Choroid plexus epithelial cell (primary cell): Measurements from ENCODE around the gene PDF.

ENCODE experiments used
- DNase-seq: peaks from one replicate; pipeline ENCODE4 v3.0.0-alpha.2; 2010; ENCODE audit warnings: low read depth
- H3K4me3 ChIP-seq: 2 replicates; pipeline ENCODE4 v1.5.1; 2011; ENCODE audit warnings: low read depth, mild to moderate bottlenecking, control low read depth, low read length, moderate library complexity
- TF ChIP-seq, protein P1 (sequence below): conservative IDR thresholded peaks from 2 replicates; pipeline ENCODE4 v1.5.1; 2011; ENCODE audit warnings: low read depth, mild to moderate bottlenecking, control low read depth, inconsistent platforms, low read length, moderate library complexity

PDF gene

DNA sequence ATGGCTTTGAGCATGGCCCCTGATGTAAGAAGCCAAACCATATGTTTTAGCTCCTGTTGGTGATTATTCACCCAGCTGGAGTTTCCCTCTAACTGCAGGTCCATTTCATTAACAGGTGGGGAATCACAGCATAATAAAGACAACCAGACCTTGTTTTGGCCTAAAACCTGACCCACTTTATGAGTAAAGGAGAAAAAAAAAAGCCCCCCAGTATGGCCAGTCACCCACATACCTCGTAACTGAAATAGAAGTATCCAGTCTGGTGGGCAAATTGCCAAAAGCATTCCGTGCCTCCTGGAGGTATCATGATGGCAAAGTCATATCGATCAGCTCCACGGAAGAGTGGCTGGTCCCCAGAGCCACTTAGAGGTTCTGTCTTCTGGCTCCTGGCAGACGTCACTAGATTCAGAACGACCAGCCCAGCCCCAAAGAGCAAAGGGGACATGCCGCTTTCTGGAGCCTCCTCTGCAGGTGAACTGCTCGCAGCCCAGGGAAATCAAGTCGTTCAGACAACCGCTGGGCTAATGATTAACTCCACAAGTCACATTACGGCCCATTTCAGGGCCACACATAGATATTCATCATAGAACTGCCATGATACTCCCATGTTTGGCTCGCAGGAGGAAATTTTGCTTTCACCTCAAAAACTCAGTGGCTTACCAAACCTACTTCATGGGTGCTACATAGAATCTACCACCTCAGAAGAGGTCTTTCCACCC is 21.1 kb upstream of the PDF start, which contains the start of gene TMED6:
Gene TMED6 (minus strand): TSS at position 478 of the 719 bp plus-strand sequence. CDS start 33 bp downstream, at position 445.
- no peak within 1 kb of the TSS for H3K4me3 ChIP-seq
- TF ChIP-seq, protein P1, sequence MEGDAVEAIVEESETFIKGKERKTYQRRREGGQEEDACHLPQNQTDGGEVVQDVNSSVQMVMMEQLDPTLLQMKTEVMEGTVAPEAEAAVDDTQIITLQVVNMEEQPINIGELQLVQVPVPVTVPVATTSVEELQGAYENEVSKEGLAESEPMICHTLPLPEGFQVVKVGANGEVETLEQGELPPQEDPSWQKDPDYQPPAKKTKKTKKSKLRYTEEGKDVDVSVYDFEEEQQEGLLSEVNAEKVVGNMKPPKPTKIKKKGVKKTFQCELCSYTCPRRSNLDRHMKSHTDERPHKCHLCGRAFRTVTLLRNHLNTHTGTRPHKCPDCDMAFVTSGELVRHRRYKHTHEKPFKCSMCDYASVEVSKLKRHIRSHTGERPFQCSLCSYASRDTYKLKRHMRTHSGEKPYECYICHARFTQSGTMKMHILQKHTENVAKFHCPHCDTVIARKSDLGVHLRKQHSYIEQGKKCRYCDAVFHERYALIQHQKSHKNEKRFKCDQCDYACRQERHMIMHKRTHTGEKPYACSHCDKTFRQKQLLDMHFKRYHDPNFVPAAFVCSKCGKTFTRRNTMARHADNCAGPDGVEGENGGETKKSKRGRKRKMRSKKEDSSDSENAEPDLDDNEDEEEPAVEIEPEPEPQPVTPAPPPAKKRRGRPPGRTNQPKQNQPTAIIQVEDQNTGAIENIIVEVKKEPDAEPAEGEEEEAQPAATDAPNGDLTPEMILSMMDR, result no peak
- DNase-seq, result no peak

DNA sequence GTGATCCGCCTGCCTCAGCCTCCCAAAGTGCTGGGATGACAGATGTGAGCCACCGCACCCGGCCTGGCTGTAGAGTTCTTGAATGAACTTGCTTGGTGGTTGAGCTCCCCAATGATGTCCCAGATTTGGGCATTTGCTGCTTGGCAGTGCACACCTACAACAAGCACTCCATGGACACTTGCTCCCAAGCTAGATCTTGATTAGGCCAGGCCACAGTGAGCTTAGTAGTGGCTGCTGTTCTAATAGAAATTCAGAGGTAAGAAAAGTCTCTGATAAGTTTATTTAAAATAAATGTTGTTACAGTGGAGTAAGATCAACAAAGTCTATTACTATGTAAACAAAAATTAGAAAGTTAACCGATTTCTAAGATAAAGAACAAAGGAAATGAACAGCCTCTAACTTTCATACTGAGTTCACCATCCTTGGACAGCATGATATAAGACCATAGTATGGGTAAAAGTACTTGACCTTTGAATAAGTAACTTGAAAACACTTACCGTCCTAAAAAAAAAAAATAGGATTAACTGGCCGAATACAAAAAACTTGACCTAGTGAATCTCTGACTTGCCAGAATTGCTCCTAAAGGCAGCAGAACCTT is 20.2 kb upstream of the PDF start:
- no peak for DNase-seq
- TF ChIP-seq, protein P1, result no peak
- H3K4me3 ChIP-seq, result no peak overlapping the region

DNA sequence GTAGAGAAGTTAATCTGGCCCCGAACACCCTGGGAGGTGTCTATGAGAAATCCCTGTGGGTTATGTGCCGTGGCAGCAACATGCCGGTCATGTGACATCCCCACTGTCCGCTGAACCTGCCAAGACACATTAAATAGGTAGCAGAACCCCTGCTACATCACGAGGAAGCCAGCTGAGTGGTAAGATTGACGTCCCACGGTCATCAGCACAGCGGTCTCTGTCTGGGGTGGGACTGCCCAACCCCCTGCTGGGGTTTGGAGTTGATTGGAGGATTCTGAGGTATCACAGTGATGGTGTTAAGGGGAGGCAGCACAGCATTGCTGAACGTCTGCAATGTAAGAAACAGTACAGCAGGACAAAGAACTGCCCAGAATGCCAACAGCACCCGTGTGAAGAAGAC is 19.1 kb upstream of the PDF start:
- H3K4me3 ChIP-seq, result no peak overlapping the region
- TF ChIP-seq, protein P1, result no peak
- DNase-seq, result no peak

DNA sequence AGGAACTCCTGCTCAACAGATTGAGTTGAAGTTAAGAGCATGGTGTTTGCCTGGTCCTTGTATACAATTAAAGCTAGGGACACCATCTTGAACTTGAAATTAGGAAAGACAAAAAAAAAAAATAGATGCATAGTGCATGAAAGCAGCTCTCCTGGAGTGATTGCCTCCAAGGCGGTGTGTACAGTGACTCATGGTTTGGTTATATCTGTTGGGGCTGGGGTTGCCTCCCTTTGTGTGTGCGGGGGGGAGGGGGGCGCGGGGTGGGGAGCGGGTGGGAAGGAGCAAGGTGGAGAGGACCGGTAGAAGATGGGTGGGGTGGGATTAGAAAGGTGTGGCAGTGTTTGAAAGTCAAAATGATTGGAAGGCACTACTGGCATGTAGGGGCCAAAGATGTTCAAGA is 17.8 kb upstream of the PDF start:
- no peak overlapping the region for H3K4me3 ChIP-seq
- TF ChIP-seq, protein P1, result no peak
- no peak for DNase-seq

DNA sequence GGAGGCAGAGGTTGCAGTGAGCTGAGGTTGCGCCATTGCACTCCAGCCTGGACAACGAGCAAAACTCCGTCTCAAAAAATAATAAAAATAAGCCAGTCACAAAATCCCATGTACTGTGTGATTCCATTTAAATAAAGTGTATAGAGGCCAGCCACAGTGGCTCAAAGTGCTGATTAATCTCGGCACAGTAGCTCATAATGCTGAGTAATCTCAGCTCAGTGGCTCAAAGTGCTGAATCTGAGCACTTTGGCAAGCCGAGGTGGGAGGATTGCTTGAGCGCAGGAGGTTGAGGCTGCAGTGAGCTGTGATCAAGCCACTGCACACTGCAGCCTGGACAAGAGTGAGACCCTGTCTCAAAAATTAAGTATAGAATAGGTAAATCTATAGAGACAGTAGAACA is 16.3 kb upstream of the PDF start:
- DNase-seq, result no peak
- TF ChIP-seq, protein P1, result no peak
- H3K4me3 ChIP-seq, result no peak overlapping the region

DNA sequence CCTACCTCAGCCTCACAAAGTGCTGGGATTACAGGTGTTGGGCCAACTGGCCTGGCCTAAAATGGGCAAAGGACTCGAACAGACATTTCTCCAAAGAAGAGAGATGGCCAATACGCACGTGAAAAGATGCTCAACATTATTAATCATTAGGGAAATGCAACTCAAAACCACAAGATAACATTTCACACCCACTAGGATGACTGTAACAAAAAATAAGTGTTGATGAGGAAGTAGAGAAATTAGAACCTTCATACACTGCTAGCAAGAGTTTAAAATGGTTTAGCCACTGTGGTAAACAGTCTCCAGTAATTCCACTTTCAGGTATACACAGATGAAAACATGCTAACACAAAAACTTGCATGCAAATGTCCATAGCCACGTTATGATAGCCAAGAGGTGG is 15.5 kb upstream of the PDF start:
- no peak for DNase-seq
- TF ChIP-seq, protein P1, result no peak
- H3K4me3 ChIP-seq, result no peak overlapping the region

DNA sequence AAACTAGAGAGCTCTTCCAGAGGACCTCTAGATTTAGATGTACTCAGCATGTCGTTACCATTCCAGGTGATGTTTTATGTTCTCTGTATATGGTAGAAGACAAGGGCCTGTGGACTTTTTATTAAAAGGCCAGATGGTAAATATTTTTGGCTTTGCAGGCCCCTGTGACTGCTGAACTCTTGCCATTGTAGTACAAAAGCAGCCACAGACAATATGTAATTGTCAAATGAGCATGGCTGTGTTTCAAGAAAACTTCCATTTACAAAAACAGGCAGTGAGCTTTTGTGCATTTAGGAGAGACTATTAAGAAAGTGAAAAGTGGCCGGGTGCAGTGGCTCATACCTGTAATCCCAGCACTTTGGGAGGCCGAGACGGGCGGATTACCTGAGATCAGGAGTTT is 13.8 kb upstream of the PDF start:
- TF ChIP-seq, protein P1, result no peak

More for the DNA sequence above, 13.8 kb upstream of the PDF start:
- no peak overlapping the region for H3K4me3 ChIP-seq
- no peak for DNase-seq
